ENCODE measurements around the gene CPNE7. TPM values are rescaled to one million over a fixed set of nuclear protein-coding genes. Genes with fewer than 3 reads are reported as not detected.
A peak's percentile ranks its signal among the peaks of the same experiment; 100 is the strongest.

CPNE7 gene
- total and polyA plus RNA-seq, 9 of the 15 experiments (the other 6 are each of a cell fraction or from before 2014, with no cell fraction given) = 0.30 to 73.4 (median 32.7) TPM

DNA sequence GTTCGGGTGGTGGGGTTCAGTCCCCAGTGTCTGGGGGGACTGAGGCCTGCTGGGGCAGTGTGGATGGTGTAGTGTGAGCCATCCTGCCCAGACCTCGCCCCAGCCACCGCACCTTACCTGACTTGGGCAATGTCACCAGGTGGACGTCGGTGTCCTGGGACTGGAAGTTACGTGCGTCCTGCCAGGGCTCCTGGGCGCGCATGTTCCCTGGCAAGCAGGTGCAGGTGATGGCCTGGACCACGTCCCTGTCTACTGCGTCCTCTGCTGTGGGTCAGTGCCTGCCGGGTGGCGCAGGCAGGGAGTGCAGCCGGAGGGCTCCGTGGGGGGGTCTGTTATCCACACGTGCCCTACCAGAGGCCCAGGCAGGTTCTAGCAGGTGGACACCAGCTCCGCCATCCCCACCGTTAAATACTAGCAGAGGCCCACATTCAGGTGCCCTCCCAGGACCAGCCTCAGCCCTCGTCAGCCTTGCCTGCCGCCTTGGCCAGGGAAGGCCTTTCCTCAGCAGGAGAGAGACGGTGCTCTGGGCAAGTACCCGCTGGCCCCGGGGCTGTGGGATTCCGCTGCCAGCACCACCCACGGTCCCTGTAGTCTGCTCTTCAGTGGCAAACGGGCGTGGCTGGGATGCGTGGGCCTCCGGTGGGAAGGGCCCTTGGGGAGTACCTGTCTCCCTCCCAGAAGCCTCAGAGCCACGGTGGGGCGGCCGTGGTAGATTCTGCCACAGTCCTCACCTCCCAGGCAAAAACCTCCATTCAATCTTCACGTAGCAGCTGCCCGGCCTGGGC, 29.8 kb downstream of the CPNE7 start:
- no TSS peak for BruUV-seq (replicated peaks)
- intact Hi-C loops (cut with micrococcal nuclease) = no loop called here
- Histone ChIP-seq H3K9me3 (replicated peaks; ENCODE audit: control insufficient read depth, insufficient read depth, low read depth, low read length) (no peaks in the 10 kb centered on the region), H3K9me1 (ENCODE audit: control insufficient read depth, insufficient read depth, low read length) (no peaks in the 10 kb centered on the region), H3K4me1 (replicated peaks in 1 of 2; ENCODE audit: control insufficient read depth in 2 of 2, insufficient read depth in 2 of 2, low read length in 2 of 2) (peaks cover 19 to 55% of the 10 kb centered on the region in 2 experiments; a peak in 4 of 5 replicates), H4K20me1 (replicated peaks; ENCODE audit: control insufficient read depth, insufficient read depth, low read length) (0 out of 2 replicates have a peak, but pooled peaks cover 5% of the 10 kb centered on the region), H3K9ac (ENCODE audit: insufficient read depth in 1 of 2, low read depth in 2 of 2, low read length in 2 of 2) (peak overlapping the region in 1 of 2 experiments; percentile 58; a peak in 1 of 4 replicates), H3K4me3 (no peak overlapping the region), H3K27ac (ENCODE audit: extremely low read depth, low read depth, low read length) (no peak overlapping the region), H3K36me3 (ENCODE audit: control insufficient read depth, insufficient read depth, low read length) (no peaks in the 10 kb centered on the region), H3K4me2 (ENCODE audit: insufficient read depth, low read length) (no peak overlapping the region), H3K27me3 (ENCODE audit: control insufficient read depth in 2 of 2, insufficient read depth in 2 of 2, low read length in 2 of 2) (no peaks in the 10 kb centered on the region), H2AFZ (ENCODE audit: low read depth, low read length) (no peak overlapping the region), H3K79me2 (ENCODE audit: control insufficient read depth, insufficient read depth, low read length) (no peaks in the 10 kb centered on the region)
- ATAC-seq = no peak
- in situ Hi-C loops (cut with MboI) = no loop called here
- no peak for DNase-seq (ENCODE audit: extremely low read depth in 1 of 4, low spot score in 3 of 4)
- POLR2A ChIA-PET = no interaction called here
- WGBS (ENCODE audit: insufficient coverage, low coverage, missing lambda C conversion rate) = 61% methylated on average over 31 of the region's 34 CpGs
- no peak for FAIRE-seq
- TF ChIP-seq HDAC1 (IDR thresholded peaks at IDR 0.05) = no peak
- TF ChIP-seq PRMT5 (CRISPR knock-in tag; IDR thresholded peaks at IDR 0.05) = no peak
- TF ChIP-seq, protein P1, sequence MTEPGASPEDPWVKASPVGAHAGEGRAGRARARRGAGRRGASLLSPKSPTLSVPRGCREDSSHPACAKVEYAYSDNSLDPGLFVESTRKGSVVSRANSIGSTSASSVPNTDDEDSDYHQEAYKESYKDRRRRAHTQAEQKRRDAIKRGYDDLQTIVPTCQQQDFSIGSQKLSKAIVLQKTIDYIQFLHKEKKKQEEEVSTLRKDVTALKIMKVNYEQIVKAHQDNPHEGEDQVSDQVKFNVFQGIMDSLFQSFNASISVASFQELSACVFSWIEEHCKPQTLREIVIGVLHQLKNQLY (CRISPR knock-in tag; conservative IDR thresholded peaks at IDR 0.05) = no peak
- TF ChIP-seq, protein P2, sequence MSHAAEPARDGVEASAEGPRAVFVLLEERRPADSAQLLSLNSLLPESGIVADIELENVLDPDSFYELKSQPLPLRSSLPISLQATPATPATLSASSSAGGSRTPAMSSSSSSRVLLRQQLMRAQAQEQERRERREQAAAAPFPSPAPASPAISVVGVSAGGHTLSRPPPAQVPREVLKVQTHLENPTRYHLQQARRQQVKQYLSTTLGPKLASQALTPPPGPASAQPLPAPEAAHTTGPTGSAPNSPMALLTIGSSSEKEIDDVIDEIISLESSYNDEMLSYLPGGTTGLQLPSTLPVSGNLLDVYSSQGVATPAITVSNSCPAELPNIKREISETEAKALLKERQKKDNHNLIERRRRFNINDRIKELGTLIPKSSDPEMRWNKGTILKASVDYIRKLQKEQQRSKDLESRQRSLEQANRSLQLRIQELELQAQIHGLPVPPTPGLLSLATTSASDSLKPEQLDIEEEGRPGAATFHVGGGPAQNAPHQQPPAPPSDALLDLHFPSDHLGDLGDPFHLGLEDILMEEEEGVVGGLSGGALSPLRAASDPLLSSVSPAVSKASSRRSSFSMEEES (CRISPR knock-in tag; IDR thresholded peaks at IDR 0.05) = no peak
- TF ChIP-seq PURB (CRISPR knock-in tag; IDR thresholded peaks at IDR 0.05; ENCODE audit: low read depth) = no peak
- CTCF ChIA-PET (ENCODE audit: low intra/inter-chr PET ratio) = no interaction called here

Measured in K562 (cell line).